Measurements from ENCODE around the gene NQO2.
"Not testable (repeated sequence)": the region's sequence is repeated elsewhere in the genome, so short reads cannot be mapped to it uniquely, and the experiment has no call there.

NQO2 gene

GRCh38 chr6:2989332-2990247 is 10.1 kb upstream of the NQO2 start:
- peak; percentile 48 for DNase-seq (ENCODE audit: low spot score)

GRCh38 chr6:2990248-2990931 is 9.3 kb upstream of the NQO2 start:
- no peak for DNase-seq (ENCODE audit: low spot score)

DNA sequence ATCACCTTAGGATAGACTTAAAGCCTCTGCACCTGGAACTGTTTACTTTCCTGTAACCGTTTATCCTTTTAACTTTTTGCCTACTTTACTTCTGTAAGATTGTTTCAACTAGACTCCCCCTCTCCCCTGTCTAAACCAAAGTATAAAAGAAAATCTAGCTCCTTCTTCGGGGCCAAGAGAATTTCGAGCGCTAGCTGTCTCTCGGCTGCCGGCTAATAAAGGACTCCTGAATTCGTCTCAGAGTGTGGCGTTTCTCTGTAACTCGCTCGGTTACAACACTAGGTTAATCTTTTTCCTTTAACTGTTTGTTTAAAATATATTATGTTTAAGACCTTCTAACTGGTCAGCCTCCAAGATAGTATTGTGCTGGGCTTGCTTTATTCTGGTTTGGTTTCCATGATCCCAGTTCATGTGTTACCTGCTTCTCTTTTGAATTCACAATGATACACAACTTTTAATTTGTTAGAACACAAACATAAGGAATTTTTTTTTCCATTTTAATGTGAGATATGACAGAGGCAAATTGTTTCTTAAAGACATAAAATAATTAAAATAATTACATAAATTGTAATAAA is 8.7 kb upstream of the NQO2 start:
- no peak for DNase-seq (ENCODE audit: low spot score)

GRCh38 chr6:2992330-2992979 is 7.2 kb upstream of the NQO2 start:
- no peak for DNase-seq (ENCODE audit: low spot score)

DNA sequence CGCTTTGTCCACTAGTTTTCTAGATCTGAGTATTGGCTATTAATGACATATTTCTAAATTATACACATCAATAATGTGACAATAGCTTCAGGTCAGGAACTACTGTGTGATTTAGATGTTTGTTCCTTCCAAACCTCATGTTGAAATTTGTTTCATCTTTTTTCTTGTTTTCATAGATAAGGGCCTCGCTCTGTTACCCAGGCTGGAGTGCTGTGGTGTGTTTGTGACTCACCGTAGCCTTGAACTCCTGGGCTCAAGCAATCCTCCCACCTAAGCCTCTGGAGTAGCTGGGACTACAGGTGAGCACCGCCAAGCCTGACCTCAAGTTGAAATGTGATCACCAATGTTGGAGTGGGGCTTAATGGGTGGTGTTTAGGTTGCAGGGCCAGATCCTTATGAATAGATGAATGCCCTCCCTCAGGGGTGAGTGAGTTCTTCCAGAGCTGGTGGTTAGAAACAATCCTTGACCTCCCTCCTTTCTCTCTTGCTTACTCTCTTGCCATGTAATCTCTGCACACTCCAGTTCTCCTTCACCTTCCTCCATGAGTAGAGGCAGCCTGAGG is 5.9 kb upstream of the NQO2 start:
- no peak for DNase-seq (ENCODE audit: low spot score)

- DNase-seq (ENCODE audit: low spot score), result not testable (repeated sequence)
Measured at GRCh38 chr6:2998249-2998997, 1.3 kb upstream of the NQO2 start.

DNA sequence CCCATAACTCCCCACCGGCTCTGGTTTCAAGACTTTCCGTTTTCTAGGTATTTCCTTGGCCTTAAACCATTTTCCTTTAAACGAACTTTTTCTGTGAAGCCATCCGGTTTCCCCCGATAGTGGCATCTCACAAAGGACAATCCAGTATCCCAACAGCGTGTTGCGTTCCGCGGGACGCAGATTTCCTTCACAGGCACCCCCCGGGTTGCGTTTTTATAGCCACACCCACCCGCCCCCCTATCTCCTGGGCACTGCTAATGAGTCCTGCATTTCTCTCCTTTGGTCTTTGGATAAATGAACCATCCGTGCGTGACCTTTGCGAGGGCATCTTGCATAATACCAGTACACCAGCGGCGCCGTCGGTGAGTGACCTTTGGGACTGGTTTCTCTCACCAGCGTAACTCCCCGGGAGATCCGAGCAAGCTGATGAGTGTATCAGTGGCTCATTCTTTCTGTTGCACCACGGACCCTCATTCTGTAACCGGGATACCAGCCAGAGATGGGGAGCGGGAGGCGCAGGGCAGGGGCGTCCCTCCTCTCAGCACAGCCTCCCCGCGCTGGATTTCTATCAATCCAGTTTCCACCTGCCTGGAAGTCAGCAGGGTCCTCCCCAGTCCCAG is 586 bp upstream of the NQO2 start:
- no peak for DNase-seq (ENCODE audit: low spot score)

DNA sequence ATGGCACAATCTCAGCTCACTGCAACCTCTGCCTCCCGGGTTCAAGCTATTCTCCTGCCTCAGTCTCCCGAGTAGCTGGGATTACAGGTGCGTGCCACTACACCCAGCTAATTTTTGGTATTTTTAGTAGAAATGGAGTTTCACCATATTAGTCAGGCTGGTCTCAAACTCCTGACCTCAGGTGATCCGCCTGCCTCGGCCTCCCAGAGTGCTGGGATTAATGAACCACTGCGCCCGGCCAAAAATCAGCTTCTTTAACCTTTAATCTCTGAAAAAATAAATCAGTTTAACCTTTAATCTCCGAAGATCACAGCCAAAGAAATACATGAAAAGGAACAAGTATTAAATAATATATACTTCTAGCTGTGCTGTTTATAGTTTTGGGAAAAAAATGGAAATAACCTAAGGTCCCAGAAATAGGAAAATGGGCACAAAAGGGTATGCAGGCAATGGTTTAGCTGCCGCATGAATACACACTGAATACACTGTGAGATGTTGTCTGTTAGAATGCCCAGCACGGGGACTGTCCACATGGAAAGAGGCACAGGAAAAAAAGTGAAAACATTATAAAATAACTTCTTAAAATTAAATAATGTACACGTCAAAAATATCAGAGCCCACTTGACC is 1.6 kb downstream of the NQO2 start:
- no peak for DNase-seq (ENCODE audit: low spot score)

GRCh38 chr6:3001773-3002293 is 2.1 kb downstream of the NQO2 start:
- DNase-seq (ENCODE audit: low spot score), result peak; percentile 68

DNA sequence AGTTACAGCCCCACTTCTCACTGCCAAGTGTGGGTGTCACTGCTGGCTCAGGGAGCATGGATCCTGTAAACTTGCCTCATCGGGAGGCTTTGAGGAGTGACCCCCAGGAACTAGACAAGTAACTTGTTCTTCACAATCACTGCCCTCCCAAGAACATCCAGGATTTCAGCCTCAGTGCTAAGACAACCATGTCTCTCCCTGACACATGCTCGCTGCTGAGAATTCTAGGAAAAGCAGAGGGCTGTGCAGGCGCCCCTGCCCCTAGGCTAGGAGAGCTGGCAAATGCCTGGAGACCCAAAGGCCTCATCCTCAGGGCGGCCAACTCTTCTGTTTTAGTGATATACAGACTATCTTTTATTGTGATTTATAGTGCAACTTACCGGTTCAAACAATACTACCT is 3.5 kb downstream of the NQO2 start:
- DNase-seq (ENCODE audit: low spot score), result not testable (repeated sequence)

GRCh38 chr6:3005077-3005476 is 5.4 kb downstream of the NQO2 start:
- DNase-seq (ENCODE audit: low spot score), result no peak

DNA sequence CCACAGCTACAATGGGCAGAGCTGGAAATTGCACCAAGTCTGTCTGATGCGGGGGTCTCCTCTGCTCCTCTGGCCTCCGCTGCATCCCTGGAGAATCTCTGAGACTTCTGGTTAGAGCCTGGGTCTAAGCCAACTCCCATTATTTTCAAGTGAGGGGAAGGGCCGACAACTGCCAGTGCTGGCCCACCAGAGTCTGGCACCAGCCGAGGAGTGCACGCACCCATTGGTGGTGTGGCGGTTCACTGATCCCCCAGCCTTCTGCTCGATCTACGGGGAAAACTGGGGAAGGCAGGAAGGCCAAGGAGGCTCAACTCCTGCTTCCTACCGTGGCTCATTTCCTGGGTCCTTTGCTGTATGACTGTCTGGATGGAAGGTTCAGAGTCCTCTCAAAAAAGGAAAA is 6.2 kb downstream of the NQO2 start:
- DNase-seq (ENCODE audit: low spot score), result no peak

- no peak for DNase-seq (ENCODE audit: low spot score)
Measured at GRCh38 chr6:3006476-3006875, 6.8 kb downstream of the NQO2 start.

- no peak for DNase-seq (ENCODE audit: low spot score)
Measured at GRCh38 chr6:3007571-3007970, 7.9 kb downstream of the NQO2 start.

- not testable (repeated sequence) for DNase-seq (ENCODE audit: low spot score)
Measured at GRCh38 chr6:3008712-3009265, 9.1 kb downstream of the NQO2 start.

GRCh38 chr6:3009930-3010329 is 10.2 kb downstream of the NQO2 start:
- DNase-seq (ENCODE audit: low spot score), result no peak

DNA sequence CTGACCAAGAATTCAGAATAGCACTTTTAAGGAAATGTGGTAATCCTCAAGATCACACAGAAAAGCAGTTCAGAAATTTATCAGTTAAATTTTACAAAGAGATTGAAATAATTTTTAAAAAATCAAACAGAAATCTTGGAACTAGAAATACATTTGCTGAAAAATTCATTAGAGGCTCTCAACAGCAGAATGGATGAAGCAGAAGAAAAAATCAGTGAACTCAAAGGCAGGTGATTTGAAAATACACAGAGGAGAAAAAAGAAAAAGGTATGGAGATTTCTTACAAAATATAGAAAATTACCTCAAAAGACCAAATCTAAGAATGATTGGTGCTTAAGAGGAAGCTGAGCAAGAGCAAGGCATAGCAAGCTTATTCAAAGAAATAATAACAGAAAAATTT is 11.5 kb downstream of the NQO2 start:
- DNase-seq (ENCODE audit: low spot score), result no peak

DNA sequence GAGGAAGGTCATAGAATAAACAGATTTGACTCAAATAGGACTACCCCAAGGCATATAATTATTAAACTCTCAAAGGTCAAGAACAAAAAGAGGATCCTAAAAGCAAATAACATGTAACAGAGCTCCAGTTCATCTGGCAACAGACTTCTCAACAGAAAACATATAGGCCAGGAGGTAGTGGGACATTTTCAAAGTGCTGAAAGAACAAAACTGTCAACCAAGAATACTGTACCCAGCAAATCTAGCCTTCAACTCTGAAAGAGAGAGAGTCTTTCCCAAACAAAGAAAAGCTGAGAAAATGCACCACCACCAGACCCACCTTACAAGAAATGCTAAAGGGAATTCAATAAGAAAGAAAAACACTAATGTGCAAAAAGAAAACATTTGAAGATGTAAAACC is 11.9 kb downstream of the NQO2 start:
- no peak for DNase-seq (ENCODE audit: low spot score)

DNA sequence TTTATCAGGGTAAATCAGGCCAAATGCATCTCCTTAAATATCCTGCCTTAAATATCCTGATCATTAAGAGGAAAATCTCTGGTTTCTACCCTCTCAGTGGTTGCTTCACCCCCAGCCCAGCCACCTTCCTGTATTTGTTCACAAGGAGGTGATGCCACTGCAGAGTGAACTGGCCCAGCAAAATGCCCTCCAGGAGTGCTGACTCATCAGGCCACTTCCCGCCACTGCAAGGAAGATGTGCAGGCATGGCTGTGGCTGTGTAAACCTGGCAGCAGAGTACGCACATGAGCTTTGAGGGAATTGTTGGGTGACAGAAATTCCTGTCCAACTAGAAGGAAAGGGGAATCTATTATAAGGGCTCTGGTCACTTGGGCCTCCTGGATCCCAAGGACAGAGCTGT is 13.8 kb downstream of the NQO2 start:
- no peak for DNase-seq (ENCODE audit: low spot score)

All from HuH-7 (cell line).